Activated naive CD4-positive, alpha-beta T cell treated with anti-CD3 and anti-CD28 coated beads, Interleukin-2, amount 50 U/mL, for 72 hours (primary cell): ENCODE data around the gene OCA2. TPM values are rescaled to one million over a fixed set of nuclear protein-coding genes. Genes with fewer than 3 reads are reported as not detected.

ENCODE experiments used
- ATAC-seq, 2 donors: fragments of 150-1000 bp; cut with Tn5 transposase; 2 replicates each; pipeline ENCODE4 v1.10.0; 2021; ENCODE audit warnings: mild to moderate bottlenecking in 2 of 2, moderate library complexity in 2 of 2
- DNase-seq, 2 donors: peaks; one replicate each; pipeline ENCODE4 v3.0.0; 2021 to 2022; ENCODE audit warnings: low spot score in 2 of 2
- H3K27ac Mint-ChIP-seq, 2 donors: one replicate each; pipeline ENCODE4 v1.8.0; 2022; ENCODE audit warnings: mild to moderate bottlenecking in 2 of 2, mixed read lengths in 2 of 2
- H3K36me3 Mint-ChIP-seq, 2 donors: one replicate each; pipeline ENCODE4 v1.8.0; 2022; ENCODE audit warnings: mixed read lengths in 2 of 2
- H3K9me3 Mint-ChIP-seq, 2 donors: one replicate each; pipeline ENCODE4 v1.8.0; 2022; ENCODE audit warnings: mixed read lengths in 2 of 2
- total RNA-seq, 2 donors: library from RNA; stranded (reverse); gene quantifications; one replicate each; pipeline ENCODE4 v1.2.3, GENCODE V29; 2022

Gene OCA2
- total RNA-seq, 2 donors from 2014 or later = not detected

DNA sequence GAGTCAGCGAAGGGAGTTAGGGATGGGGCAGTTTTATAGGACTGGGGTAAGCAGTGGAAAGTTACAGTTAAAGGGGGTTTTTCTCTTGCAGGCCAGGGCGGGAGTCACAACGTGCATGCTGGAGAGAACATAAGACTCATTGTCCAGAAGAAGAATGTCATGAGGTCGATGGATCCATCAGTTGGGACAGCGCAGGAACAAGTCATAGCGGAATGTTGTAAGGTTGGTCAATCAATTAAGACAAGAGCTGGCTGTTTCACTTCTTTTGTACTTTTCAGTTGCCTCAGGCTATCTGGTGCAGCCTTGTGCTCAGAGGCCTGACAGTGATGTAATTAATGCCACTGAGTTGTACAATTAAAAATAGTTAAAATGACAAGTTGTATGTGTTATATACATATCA is 165.6 kb downstream of the OCA2 start:
- DNase-seq = no peak
- H3K9me3 Mint-ChIP-seq = peaks cover 14 to 16% of the 10 kb centered on the region in 2 donors
- ATAC-seq = no peak
- no peak overlapping the region for H3K27ac Mint-ChIP-seq
- H3K36me3 Mint-ChIP-seq = peaks cover 7% of the 10 kb centered on the region in 2 donors

- H3K36me3 Mint-ChIP-seq = peaks cover 7% of the 10 kb centered on the region in 2 donors
- ATAC-seq = no peak
- no peak for DNase-seq
- peaks cover 14 to 16% of the 10 kb centered on the region in 2 donors for H3K9me3 Mint-ChIP-seq
- no peak overlapping the region for H3K27ac Mint-ChIP-seq
Observed at GRCh38 chr15:27932600-27932999, 166.5 kb downstream of the OCA2 start.

GRCh38 chr15:27928386-27928785 is 170.7 kb downstream of the OCA2 start:
- no peak for ATAC-seq
- no peak overlapping the region for H3K27ac Mint-ChIP-seq

DNA sequence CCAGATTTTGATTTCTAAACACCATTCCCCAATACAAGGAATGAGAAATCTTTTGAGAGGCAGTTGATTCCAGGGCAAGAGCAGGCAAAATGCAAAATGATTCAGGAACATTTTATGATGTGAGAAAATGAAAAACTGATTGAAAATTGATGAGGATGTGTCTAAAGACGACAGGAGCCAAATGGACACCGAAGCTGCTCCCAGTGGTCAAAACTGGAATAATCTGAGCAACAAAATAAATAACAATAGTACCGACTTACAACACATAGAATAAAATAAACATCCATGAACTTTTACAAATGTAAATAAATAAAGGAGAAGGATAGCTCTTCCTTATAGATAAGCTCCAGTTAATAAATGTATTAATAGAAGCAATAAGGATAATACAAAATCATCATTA is 186.8 kb downstream of the OCA2 start:
- Mint-ChIP-seq H3K27ac (no peak overlapping the region), H3K36me3 (peaks cover 0 to 9% of the 10 kb centered on the region in 2 donors)
- no peak for DNase-seq

More at GRCh38 chr15:27928386-27928785, 170.7 kb downstream of the OCA2 start:
- peaks cover 7% of the 10 kb centered on the region in 2 donors for H3K36me3 Mint-ChIP-seq
- no peak for DNase-seq
- H3K9me3 Mint-ChIP-seq = peaks cover 12 to 13% of the 10 kb centered on the region in 2 donors

GRCh38 chr15:27906802-27907201 is 192.3 kb downstream of the OCA2 start:
- Mint-ChIP-seq H3K9me3 (peaks cover 1 to 18% of the 10 kb centered on the region in 2 donors), H3K27ac (no peak overlapping the region), H3K36me3 (peaks cover 0 to 5% of the 10 kb centered on the region in 2 donors)
- DNase-seq (no peak), ATAC-seq (no peak)

More for the DNA sequence above, 186.8 kb downstream of the OCA2 start:
- ATAC-seq = no peak
- peaks cover 17 to 24% of the 10 kb centered on the region in 2 donors for H3K9me3 Mint-ChIP-seq

DNA sequence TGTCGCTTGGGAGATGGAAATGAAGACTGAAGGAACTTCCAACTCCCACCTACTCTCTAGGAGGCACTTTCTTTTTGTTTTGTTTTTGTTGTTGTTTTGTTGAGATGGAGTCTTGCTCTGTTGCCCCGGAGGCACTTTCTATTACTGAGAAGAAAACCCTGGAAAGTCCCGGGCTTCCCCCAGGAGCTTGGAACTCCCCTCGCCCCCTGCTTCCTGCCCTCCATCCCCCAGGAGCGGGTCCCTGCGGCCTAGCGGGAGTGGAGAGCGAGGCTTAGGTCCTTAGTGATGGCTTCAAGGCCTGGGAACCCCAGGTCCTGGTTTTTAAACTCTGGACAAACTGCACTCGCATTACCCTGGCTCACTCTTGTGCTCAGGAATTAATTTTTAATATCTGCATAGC is 195.7 kb downstream of the OCA2 start:
- H3K36me3 Mint-ChIP-seq = peaks cover 0 to 5% of the 10 kb centered on the region in 2 donors
- peaks cover 0 to 9% of the 10 kb centered on the region in 2 donors for H3K9me3 Mint-ChIP-seq
- H3K27ac Mint-ChIP-seq = no peak overlapping the region
- no peak for DNase-seq
- ATAC-seq = no peak

DNA sequence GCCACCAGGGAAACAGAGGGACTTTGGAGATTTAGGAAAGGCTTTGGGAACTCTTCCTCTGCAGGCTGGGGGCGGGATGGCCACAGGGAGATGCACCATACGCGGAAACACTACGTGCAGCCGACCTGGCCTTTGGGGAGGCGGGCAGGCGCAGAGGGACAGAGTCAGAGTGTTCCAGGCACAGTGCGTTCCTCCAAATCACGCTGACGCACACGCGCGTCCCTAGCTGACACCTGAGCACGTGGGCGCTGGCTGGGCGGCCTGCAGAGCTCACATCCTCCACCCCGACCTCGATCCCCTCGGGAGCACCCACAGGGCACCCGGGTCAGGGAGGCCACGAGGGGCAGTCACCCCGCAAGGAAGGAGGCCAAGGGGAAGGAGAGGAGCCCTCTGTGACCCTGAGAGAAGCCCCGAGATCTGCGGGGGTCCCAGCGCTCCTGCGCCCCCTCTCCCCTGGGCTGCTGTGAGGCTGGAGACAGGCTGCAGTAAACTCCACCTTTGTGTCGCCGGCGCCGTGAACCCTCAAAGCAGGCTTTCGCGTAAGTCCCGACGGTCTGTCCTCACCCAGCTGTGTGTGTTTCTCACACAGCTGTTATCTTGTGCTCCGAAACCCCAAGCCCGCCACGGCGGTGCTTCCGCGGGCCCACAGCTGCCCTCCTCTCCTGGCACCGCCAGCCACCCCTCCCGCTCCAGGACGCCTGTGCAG is 196.3 kb downstream of the OCA2 start:
- Mint-ChIP-seq H3K9me3 (peaks cover 0 to 9% of the 10 kb centered on the region in 2 donors), H3K27ac (no peak overlapping the region), H3K36me3 (peaks cover 0 to 5% of the 10 kb centered on the region in 2 donors)
- ATAC-seq = no peak
- no peak for DNase-seq

GRCh38 chr15:27899583-27900285 is 199.4 kb downstream of the OCA2 start:
- Mint-ChIP-seq H3K36me3 (peaks cover 0 to 5% of the 10 kb centered on the region in 2 donors), H3K9me3 (peaks cover 5 to 17% of the 10 kb centered on the region in 2 donors), H3K27ac (no peak overlapping the region)
- DNase-seq = no peak
- ATAC-seq = no peak

DNA sequence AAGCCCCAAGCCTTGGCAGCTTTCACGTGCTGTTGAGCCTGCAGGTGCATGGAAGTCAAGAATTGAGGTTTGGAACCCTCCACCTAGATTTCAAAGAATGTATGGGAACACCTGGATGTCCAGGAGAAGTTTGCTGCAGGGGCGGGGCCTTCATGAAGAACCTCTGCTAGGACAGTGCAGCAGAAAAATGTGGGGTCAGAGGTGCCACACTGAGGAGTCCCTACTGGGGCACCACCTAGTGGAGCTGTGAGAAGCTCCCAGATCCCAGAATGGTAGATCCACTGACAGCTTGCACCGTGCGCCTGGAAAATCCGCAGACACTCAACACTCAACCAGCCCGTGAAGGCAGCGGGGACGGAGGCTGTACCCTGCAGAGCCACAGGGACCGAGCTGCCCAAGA is 201.6 kb downstream of the OCA2 start:
- no peak for DNase-seq
- no peak overlapping the region for H3K27ac Mint-ChIP-seq
- H3K9me3 Mint-ChIP-seq = peaks cover 11 to 24% of the 10 kb centered on the region in 2 donors
- no peak for ATAC-seq
- H3K36me3 Mint-ChIP-seq = peaks cover 0 to 7% of the 10 kb centered on the region in 2 donors

- no peak for DNase-seq
- no peak overlapping the region for H3K27ac Mint-ChIP-seq
- H3K36me3 Mint-ChIP-seq = peaks cover under 1 to 8% of the 10 kb centered on the region in 2 donors
- no peak for ATAC-seq
- peaks cover 19 to 38% of the 10 kb centered on the region in 2 donors for H3K9me3 Mint-ChIP-seq
Observed at GRCh38 chr15:27894645-27895044, 204.5 kb downstream of the OCA2 start.

GRCh38 chr15:27889258-27889657 is 209.9 kb downstream of the OCA2 start:
- DNase-seq (no peak), ATAC-seq (no peak)
- no peak overlapping the region for H3K27ac Mint-ChIP-seq
- peaks cover 22 to 37% of the 10 kb centered on the region in 2 donors for H3K9me3 Mint-ChIP-seq
- H3K36me3 Mint-ChIP-seq = peaks cover 6 to 13% of the 10 kb centered on the region in 2 donors

- H3K36me3 Mint-ChIP-seq = peaks cover 6 to 7% of the 10 kb centered on the region in 2 donors
- ATAC-seq = no peak
- H3K9me3 Mint-ChIP-seq = peaks cover 13 to 20% of the 10 kb centered on the region in 2 donors
- DNase-seq = no peak
- no peak overlapping the region for H3K27ac Mint-ChIP-seq
Observed at GRCh38 chr15:27885201-27885600, 213.9 kb downstream of the OCA2 start.

DNA sequence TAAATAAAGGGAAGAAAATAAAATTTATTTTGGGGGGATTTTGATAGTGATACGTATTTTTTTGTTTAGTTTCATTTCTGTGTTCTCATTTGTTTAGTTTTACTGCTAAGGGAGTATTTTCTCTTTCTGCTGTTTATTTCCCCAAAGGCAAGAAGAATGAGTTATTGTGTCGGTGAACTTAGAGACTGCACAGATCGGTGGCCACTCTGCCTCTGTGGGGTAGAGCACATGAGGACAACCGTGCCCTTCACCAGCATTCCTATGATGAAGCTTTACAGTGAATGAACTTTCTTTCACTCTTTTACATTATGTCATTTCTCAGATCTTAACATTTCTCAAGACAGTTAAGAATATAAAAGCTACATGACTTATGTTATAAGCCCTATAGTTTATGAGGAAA is 214.4 kb downstream of the OCA2 start:
- ATAC-seq (no peak), DNase-seq (no peak)
- Mint-ChIP-seq H3K9me3 (peaks cover 8 to 16% of the 10 kb centered on the region in 2 donors), H3K36me3 (peaks cover 6% of the 10 kb centered on the region in 2 donors), H3K27ac (no peak overlapping the region)

- no peaks in the 10 kb centered on the region for H3K9me3 Mint-ChIP-seq
- H3K27ac Mint-ChIP-seq = no peak overlapping the region
- no peak for DNase-seq
- no peaks in the 10 kb centered on the region for H3K36me3 Mint-ChIP-seq
- no peak for ATAC-seq
Observed at GRCh38 chr15:27878841-27879240, 220.3 kb downstream of the OCA2 start.

DNA sequence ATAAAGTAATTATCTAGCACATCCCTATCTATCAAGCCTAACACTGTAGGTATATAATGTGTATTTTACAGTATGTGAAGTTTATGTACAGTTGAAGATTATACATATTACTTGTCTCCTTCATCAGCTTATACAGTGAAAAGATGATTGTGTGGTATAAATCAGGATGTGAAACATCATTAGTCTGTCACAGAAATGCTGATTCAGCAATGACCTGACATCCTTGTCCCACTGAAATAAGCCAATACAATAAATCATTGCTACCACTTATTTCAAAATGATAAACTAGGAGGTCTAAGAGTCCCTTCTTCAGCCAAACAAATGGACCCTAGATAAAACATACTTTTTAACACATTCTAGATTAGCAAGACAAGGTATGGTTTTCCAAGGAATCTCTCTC is 225.3 kb downstream of the OCA2 start:
- DNase-seq (no peak), ATAC-seq (no peak)
- H3K9me3 Mint-ChIP-seq = peaks cover 0 to 3% of the 10 kb centered on the region in 2 donors
- H3K36me3 Mint-ChIP-seq = no peaks in the 10 kb centered on the region
- no peak overlapping the region for H3K27ac Mint-ChIP-seq

DNA sequence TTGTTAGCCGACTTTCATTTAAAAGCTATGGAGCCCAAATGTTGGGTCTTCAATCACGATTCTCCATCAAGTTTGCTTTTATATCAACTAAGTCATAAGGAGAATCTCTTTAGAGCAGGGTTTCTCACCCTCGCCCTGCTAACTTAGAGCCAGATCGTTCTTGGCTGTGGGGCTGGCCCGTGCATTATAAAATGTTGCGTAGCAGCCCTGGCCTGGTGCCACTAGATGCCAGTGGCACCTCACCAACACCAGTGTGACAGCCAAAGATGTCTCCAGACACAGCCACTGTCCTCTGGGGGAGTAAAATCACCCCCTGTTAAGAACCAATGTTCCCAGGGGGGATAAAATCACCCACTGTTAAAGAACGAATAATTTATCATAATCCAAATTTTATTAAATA is 226.1 kb downstream of the OCA2 start:
- ATAC-seq (no peak), DNase-seq (no peak)
- Mint-ChIP-seq H3K9me3 (peaks cover 0 to 3% of the 10 kb centered on the region in 2 donors), H3K36me3 (no peaks in the 10 kb centered on the region), H3K27ac (no peak overlapping the region)

- H3K27ac Mint-ChIP-seq = no peak overlapping the region
- H3K9me3 Mint-ChIP-seq = peaks cover 0 to 3% of the 10 kb centered on the region in 2 donors
- DNase-seq = no peak
- H3K36me3 Mint-ChIP-seq = no peaks in the 10 kb centered on the region
- no peak for ATAC-seq
Observed at GRCh38 chr15:27872355-27872754, 226.8 kb downstream of the OCA2 start.
